Anterior cingulate cortex (tissue), 58 donors: ENCODE results near the gene QRFP.

Source experiments
- DNase-seq, 58 donors: peaks; one replicate each; lab custom pipeline; 2025; lab: John Stamatoyannopoulos, UW

The QRFP gene

DNA sequence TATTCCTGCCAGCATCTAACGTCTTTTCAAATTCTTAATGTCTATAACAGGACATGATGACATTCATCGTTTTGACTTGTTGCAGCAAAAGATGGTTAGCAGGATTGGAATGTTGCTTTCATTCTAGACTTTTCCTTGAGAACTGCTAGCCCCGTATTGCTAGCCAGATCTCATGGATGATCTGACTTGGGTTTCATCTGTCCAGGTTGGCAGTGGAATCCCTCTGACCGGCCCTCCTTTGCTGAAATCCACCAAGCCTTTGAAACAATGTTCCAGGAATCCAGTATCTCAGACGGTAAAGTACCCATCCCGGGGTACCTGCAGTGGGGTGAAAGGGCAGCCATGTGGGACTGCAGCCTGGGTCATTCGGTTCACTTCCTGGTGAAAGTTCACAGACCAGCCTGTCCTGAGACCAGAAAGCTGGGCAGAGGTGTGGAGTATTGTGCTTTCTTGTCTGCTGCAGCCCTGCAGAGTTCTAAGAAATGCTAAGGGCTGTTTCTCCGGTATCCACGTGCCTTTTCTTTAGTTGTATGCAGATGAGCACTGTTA, 16.7 kb downstream of the QRFP start:
- DNase-seq, result no peak

DNA sequence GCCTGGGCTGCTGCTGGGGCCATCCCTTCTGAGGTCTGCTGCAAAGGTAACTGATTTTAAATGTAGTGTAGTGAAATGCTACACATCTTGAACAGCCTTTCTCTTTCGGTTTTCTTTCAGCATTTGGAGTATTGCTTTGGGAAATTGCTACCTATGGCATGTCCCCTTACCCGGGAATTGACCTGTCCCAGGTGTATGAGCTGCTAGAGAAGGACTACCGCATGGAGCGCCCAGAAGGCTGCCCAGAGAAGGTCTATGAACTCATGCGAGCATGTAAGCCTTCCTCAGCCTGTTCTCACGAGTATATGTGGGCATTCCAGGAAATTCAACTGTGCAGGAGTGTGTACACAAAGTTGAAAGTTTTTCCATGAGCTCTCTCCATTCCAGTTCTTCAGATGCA, 18.3 kb downstream of the QRFP start:
- DNase-seq, result no peak

DNA sequence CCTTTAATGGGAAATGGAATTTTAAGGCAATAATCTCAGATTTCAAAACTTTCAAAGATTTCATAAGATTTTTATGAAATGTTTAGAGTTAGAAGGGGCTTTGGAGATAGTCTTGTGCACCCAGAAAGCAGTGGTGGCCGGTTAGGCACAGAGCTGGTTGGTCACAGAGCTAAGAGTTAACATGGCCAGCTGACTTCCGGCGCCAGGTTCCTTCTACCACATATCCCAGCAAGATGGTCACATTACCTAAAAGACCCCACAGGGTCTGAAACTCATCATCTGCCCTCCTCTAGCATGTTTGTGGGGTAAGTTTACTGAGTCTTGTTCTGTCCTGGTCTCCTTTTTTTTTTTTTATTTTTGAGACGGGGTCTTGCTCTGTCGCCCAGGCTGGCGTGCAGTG, 19.3 kb downstream of the QRFP start:
- DNase-seq, result no peak

DNA sequence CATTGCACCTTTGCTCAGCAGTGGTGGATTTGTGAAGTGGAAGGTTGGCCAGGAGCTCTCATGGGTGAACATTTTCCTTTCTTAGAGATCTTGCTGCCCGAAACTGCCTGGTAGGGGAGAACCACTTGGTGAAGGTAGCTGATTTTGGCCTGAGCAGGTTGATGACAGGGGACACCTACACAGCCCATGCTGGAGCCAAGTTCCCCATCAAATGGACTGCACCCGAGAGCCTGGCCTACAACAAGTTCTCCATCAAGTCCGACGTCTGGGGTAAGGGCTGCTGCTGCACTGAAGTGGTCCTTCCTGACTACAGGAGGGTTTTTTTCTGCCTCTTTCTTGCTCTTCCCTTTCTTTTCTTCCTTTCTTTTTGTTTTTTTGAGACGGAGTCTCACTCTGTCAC, 21.8 kb downstream of the QRFP start:
- DNase-seq, result no peak

DNA sequence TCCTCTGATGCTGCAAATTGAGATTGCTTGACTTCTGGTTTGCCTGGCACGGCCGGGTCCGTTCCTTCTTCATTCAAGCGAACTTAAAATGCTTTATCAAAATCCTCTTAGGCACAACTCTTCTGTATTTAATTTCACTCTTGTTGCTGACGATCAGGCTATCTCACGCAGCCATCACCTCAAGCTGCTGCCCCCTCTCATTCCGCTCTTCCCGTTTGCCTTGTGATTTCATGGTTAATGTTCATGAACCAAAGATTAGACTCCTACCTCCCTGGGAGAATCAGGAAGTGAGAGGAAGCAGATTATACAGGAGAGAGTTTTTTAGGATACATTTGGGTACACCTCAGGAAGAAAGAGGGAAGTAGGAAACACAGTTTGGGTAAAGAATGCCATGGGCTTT, 22.6 kb downstream of the QRFP start:
- DNase-seq, result no peak

DNA sequence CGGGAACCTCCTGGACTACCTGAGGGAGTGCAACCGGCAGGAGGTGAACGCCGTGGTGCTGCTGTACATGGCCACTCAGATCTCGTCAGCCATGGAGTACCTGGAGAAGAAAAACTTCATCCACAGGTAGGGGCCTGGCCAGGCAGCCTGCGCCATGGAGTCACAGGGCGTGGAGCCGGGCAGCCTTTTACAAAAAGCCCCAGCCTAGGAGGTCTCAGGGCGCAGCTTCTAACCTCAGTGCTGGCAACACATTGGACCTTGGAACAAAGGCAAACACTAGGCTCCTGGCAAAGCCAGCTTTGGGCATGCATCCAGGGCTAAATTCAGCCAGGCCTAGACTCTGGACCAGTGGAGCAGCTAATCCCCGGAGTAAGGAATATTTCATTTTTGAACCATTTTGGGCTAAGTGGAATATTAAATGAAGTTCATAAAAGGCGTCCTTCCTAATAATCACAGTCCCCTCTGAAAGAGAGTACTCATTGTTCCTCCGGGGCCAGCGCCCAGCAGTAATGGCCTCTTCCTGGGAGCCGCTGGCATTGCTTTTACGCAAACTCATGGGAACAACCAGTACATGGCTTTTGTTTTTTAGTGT, 23.6 kb downstream of the QRFP start:
- DNase-seq, result peak in 45 of 58 donors; percentile 24 to 89 (median 58)

DNA sequence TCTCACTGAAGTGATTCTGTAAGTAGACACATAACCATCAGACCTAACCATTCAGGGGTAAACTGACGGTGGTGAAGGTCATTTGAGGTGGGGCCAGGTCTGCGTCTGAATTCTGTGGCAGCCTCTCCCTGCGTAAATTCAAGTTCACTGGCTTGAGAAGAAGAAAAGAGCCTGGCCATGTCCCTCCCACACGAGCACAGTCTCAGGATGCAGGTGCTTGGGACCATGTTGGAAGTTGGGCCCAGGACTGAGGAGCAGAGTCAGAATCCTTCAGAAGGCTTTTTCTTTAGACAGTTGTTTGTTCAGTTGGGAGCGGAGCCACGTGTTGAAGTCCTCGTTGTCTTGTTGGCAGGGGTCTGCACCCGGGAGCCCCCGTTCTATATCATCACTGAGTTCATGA, 24.1 kb downstream of the QRFP start:
- no peak for DNase-seq

DNA sequence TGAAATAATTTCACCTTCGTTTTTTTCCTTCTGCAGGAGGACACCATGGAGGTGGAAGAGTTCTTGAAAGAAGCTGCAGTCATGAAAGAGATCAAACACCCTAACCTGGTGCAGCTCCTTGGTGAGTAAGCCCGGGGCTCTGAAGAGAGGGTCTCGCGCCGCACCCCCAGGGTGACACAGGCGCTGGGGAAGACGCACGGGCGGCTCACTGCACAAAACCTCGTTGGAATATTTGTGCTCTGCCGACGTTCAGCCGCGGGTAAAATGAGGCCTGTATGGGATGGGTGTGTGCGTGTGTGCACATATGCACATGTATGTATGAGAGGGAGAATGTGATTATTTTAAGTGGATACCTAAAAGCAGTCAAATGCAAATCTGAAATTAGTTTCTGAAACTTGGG, 24.5 kb downstream of the QRFP start:
- DNase-seq, result no peak

DNA sequence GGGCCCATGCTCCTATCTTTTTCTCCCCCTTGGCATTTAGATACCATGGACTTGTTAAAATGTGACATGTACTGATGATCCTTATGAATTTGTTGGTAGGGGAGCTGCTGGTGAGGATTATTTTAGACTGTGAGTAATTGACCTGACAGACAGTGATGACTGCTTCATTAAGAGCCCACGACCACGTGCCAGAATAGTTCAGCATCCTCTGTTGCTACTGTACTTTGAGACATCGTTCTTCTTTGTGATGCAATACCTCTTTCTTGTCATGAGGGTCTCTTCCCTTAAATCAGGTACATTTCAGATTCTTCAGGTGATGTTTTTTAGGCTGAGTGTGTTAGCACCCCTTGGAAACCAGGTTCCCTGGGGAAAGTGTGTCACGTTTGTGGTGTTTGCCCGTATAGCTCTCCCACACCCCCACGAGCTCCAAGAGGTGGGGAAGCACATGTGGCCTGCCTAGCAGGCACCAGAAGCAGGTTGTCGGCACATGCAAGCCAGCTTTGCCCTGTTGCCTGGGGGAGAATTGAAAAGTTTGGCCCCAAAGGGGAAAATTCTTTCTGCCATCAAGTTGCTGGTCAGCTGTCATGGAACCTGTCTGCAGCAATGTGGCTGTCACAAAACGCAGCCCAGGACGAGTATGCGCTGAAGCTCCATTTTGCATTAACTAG, 25.1 kb downstream of the QRFP start:
- no peak for DNase-seq

DNA sequence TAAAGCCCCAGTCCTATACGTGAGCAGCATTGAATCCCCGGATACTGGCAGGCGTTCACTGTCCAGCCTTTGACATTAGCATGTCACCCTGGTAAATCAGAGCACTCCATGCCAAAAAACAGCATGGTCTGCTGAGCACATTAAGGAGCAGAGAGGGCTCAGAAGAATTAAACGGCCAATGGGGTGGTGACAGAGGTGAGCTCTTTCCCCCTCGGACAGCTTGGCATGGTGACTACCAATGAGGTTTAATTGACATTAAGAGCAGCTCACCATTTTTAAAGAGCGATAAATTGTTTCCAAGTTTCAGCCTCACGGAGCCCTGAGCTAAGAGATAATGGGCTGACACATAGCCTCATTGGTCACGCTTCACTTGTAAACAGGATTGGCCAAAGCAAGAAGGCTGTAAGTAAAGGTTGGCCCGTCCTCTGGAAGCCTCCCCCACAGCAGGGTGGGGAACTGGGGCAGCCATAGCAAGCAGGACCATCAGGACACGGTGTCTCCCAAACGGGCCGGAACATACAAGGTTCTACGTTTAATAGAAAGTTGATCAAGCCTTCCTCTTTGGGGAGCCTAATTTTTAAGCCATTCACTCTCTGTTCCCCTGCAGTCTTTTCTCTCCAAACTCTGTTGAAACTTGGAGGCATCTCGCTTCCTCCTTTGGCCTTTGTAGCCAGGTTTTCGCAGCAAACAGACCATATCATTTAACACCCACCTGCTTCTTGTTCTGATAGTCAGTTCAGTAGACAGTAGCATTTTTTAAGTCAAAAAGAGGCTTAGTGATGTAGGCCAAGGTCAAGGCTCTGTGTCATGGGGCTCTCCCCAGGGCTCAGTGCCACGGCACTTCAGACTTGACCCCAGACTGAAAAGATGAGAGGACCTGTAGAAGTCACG, 25.9 kb downstream of the QRFP start:
- peak in 4 of 58 donors; percentile 17 to 58 (median 30) for DNase-seq

DNA sequence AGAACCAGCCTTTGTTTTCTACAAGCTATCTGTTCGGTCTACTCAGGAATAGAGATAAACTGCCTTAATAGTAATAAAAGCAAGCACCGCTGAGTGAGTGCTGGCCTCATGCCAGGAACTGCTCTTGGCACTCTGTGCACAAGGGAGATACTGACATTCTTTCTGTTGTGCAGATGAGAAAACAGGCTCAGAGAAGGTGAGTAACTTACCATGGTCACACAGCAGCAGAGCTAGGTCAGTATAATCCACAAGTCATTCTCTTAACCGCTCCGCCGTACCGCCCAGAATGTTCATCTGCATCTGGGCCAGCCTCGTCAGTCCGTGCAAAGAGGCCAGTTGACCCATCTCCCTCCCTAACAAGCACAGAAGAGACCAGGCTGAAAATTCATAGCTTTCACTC, 27.4 kb downstream of the QRFP start:
- DNase-seq, result peak in 2 of 58 donors; percentile 18 to 71

DNA sequence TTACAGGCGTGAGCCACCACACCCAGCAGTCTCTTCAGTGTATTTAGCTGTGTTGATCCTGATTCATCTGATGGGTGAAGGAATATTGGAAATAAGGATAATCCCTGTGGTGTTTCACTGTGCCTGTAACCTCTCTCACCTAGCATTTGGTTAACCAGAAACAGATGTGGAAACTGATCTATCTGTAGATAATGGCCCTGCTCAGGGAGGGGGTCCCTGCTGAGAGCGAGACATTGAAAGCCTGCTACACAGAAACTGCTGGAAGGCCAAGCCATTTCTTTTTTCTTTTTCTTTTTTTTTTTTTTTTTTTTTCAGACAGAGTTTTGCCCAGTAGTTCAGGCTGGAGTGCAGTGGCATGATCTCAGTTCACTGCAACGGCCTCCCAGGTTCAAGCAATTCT, 28.4 kb downstream of the QRFP start:
- DNase-seq, result no peak

DNA sequence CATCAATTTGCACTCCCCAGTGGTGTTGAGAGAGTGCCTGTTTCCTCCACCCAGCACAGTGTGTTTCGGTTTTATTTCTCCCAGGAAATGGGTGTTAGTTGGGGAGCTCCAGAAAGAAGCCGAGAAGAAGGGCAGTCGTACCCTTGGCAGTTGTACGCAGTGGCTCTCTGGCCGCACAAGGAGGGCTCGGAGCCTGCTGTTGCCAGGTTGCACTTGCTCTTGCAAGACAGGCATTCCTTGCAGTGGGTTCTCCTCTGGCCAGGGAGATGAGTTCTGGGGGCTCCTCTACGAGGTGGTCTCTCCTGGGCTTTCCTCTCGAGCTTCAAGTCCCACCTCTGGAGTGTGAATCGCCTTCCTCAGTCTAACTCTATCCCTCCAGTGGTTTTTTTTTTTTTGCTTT, 29.1 kb downstream of the QRFP start:
- peak in 1 of 58 donors; percentile 15 for DNase-seq

DNA sequence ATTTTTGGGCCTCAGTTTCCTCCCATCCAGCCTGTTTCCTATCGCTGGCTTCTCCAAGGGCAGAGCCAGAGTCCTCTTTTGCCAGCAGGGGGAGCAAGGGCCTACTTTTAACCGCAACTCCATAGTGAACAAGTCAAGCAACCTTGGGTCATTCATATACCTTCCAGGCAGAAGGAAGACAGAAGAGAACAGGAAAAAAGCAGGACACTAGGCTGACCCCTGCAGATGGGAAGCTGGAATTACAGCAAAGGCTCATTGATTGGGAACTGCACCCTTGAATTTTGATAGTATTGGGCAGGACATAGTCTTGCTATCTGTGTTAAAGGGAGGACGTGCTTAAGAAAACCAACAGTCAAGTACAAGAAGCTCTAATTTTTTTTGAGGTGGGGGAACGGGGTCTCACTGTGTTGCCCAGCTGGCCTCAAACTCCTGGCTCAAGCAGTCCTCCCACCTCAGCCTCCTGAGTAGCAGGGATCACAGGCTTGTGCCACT, 30.1 kb downstream of the QRFP start:
- peak in 32 of 58 donors; percentile 16 to 64 (median 36) for DNase-seq

DNA sequence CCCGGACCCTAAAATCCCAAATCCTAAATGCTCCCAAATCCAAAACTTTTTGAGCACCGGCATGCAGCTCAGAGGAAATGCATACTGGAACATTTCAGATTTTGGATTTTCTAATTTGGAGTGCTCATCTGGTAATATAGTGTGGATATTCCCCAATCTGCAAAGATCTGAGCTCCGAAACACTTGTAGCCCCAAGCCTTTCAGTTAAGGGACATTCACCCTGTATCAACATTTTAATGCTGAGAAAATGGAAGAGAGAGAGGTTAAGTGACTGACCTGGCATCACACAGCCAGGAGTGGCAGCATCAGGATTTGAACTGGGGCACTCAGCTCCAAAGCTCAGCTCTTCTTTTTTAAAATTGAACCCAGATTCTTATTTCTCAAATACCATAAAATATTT, 30.7 kb downstream of the QRFP start:
- DNase-seq, result no peak

DNA sequence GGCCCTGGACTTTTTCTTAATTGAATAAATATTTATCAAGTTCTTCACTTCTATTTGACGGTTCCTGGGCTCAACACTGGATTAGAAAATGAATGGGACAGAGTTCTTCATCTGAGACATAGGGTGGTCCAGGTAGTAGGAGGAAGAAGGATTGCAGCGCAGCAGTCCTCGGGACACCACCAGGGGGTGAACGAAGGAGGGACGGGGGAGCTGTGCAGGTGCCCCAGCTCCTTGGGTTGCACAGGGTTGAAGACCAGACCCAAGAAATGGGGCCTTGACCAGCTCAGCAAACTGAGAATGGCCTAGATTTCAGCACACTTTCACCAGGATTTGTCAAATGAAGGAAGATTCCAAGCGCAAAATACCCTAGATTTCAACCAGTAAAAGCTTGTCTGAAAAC, 32.1 kb downstream of the QRFP start:
- no peak for DNase-seq

DNA sequence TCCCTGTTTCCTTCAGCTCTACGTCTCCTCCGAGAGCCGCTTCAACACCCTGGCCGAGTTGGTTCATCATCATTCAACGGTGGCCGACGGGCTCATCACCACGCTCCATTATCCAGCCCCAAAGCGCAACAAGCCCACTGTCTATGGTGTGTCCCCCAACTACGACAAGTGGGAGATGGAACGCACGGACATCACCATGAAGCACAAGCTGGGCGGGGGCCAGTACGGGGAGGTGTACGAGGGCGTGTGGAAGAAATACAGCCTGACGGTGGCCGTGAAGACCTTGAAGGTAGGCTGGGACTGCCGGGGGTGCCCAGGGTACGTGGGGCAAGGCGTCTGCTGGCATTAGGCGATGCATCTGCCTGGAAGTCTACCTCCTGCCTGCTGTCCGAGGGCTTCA, 33.9 kb downstream of the QRFP start:
- no peak for DNase-seq

DNA sequence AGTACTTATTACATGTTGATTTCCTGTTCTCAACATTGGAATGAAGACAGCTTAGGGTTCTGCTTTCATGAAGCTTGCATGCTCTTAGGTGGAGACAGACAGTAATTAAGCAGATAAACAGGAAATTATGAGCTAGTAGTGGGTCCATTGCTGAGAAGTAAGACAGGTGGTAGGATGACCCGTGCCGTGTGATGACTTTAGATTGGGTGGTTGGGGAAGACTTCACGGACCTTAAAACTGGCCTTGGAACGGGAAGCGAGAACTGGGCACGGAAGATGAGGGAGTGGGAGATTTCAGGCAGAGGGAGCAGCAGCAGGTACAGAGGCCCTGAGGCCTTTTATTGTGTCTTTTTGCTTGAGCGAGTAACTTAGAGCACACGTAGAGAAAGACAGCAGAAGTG, 34.4 kb downstream of the QRFP start:
- DNase-seq, result no peak

DNA sequence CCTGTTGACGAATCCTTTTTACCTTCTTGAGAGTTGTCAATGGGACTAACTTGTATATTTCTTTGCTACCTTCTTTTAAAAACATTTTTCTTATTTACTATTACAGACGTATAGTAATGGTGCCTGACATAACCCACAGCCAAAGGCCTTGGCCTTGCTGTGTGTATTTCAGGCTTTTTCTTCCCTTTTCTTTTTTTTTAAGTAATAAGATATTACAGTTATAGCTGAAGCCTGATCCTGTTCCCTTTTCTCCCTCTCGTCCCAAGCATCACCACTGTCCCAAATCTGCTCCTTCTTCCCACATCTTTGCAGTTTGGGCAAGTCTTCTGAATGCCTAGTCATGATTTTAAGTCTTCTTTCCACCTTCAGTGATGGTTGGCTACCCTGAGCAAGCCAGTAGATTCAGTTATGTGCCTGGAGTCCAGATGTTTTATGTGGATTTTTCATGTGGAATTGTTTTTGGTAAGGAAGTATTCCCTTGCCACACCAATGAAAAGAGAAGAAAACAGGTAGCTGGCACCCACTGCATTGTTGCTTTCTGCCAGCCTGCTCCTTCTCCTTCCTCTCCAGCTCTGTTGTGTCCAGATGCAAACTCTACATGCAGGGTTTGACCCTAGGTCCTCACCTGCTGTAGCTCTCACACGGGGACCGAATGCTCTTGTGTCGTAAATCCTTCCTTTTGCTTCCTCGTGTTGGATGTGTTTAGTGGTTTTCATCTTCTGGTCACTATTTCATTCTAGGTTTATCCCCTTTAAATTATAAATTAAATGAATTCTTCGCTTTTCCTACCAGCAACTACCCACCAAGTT, 35.0 kb downstream of the QRFP start:
- DNase-seq, result no peak
